ENCODE measurements around the gene GNG7.

Gene GNG7

GRCh38 chr19:2591537-2592291, 110.8 kb downstream of the GNG7 start:
- no peak for TF ChIP-seq LEF1 (IDR thresholded peaks at IDR 0.05; ENCODE audit: borderline replicate concordance)
- TF ChIP-seq SP1 (IDR thresholded peaks at IDR 0.05) = no peak
- no peak for TF ChIP-seq ARNT (IDR thresholded peaks at IDR 0.05)
- no peak for TF ChIP-seq BHLHE40 (IDR thresholded peaks at IDR 0.05; ENCODE audit: borderline replicate concordance)
- no peak for TF ChIP-seq PKNOX1 (IDR thresholded peaks at IDR 0.05)
- TF ChIP-seq TARDBP (IDR thresholded peaks at IDR 0.05) = no peak
- no peak for TF ChIP-seq HDGF (IDR thresholded peaks at IDR 0.05; ENCODE audit: borderline replicate concordance)
- no peak for TF ChIP-seq SUZ12 (IDR thresholded peaks at IDR 0.05)
- no peak for TF ChIP-seq L3MBTL2 (conservative IDR thresholded peaks at IDR 0.05)
- ChIA-PET POLR2A (no interaction called here), CTCF (no interaction called here)
- DNase-seq (ENCODE audit: extremely low spot score) = no peak

GRCh38 chr19:2590630-2591399, 111.7 kb downstream of the GNG7 start:
- TF ChIP-seq NFRKB (IDR thresholded peaks at IDR 0.05) (no peak), FOXA1 (IDR thresholded peaks at IDR 0.05) (no peak), FOXK2 (IDR thresholded peaks at IDR 0.05) (no peak)
- ChIA-PET CTCF (no interaction called here), POLR2A (interaction anchor here (1.6 kb wide), 1 partner anchor 115 kb away, joined by 5 read pairs; the partner anchor contains the start of gene GADD45B)
- DNase-seq (ENCODE audit: extremely low spot score) = no peak

GRCh38 chr19:2589441-2589840, 113.1 kb downstream of the GNG7 start:
- CTCF ChIA-PET = no interaction called here
- TF ChIP-seq TARDBP (IDR thresholded peaks at IDR 0.05) (no peak), CTBP1 (IDR thresholded peaks at IDR 0.05; ENCODE audit: borderline replicate concordance) (no peak), SUZ12 (IDR thresholded peaks at IDR 0.05) (no peak), ARNT (IDR thresholded peaks at IDR 0.05) (no peak), HDGF (IDR thresholded peaks at IDR 0.05; ENCODE audit: borderline replicate concordance) (no peak), FOXK2 (IDR thresholded peaks at IDR 0.05) (no peak), FOXA1 (IDR thresholded peaks at IDR 0.05) (no peak), BHLHE40 (IDR thresholded peaks at IDR 0.05; ENCODE audit: borderline replicate concordance) (no peak), ZNF384 (IDR thresholded peaks at IDR 0.05) (no peak), LEF1 (IDR thresholded peaks at IDR 0.05; ENCODE audit: borderline replicate concordance) (no peak), ELF4 (IDR thresholded peaks at IDR 0.05) (no peak), FOXM1 (IDR thresholded peaks at IDR 0.05; ENCODE audit: borderline replicate concordance) (no peak)
- POLR2A ChIA-PET = interaction anchor here (1.6 kb wide), 1 partner anchor 113 kb away, joined by 5 read pairs; the partner anchor contains the start of gene GADD45B
- no peak for DNase-seq (ENCODE audit: extremely low spot score)

GRCh38 chr19:2588081-2588777, 114.3 kb downstream of the GNG7 start:
- DNase-seq (ENCODE audit: extremely low spot score) = no peak
- ChIA-PET POLR2A (interaction anchor here (1.3 to 1.8 kb wide), 4 partner anchors 10 to 112 kb away, joined by 3 to 9 read pairs (median 4); partner anchors contain the start of gene GADD45B), CTCF (interaction anchor here (0.6 to 1.1 kb wide), 3 partner anchors 23 to 125 kb away, joined by 3 to 4 read pairs (median 3); no protein-coding TSS in a partner anchor)
- TF ChIP-seq ELF4 (IDR thresholded peaks at IDR 0.05) (no peak), LEF1 (IDR thresholded peaks at IDR 0.05; ENCODE audit: borderline replicate concordance) (no peak), HDGF (IDR thresholded peaks at IDR 0.05; ENCODE audit: borderline replicate concordance) (no peak)

GRCh38 chr19:2587001-2587719, 115.3 kb downstream of the GNG7 start:
- DNase-seq (ENCODE audit: extremely low spot score) = no peak
- TF ChIP-seq ARNT (IDR thresholded peaks at IDR 0.05) (no peak), FOXA1 (IDR thresholded peaks at IDR 0.05) (no peak), CTBP1 (IDR thresholded peaks at IDR 0.05; ENCODE audit: borderline replicate concordance) (no peak), LEF1 (IDR thresholded peaks at IDR 0.05; ENCODE audit: borderline replicate concordance) (no peak), TARDBP (IDR thresholded peaks at IDR 0.05) (no peak), FOXK2 (IDR thresholded peaks at IDR 0.05) (no peak), NFRKB (IDR thresholded peaks at IDR 0.05) (no peak), ELF4 (IDR thresholded peaks at IDR 0.05) (no peak), ZNF384 (IDR thresholded peaks at IDR 0.05) (no peak), HDGF (IDR thresholded peaks at IDR 0.05; ENCODE audit: borderline replicate concordance) (no peak), L3MBTL2 (conservative IDR thresholded peaks at IDR 0.05) (no peak), FOXM1 (IDR thresholded peaks at IDR 0.05; ENCODE audit: borderline replicate concordance) (no peak), BHLHE40 (IDR thresholded peaks at IDR 0.05; ENCODE audit: borderline replicate concordance) (no peak), SUZ12 (IDR thresholded peaks at IDR 0.05) (no peak), SP1 (IDR thresholded peaks at IDR 0.05) (no peak), PKNOX1 (IDR thresholded peaks at IDR 0.05) (no peak)
- ChIA-PET CTCF (interaction anchor here (0.9 kb wide), 1 partner anchor 124 kb away, joined by 3 read pairs; no protein-coding TSS in a partner anchor), POLR2A (interaction anchor here (0.8 to 1.8 kb wide), 5 partner anchors 9 to 111 kb away, joined by 3 to 9 read pairs (median 4); partner anchors contain the start of gene GADD45B)

GRCh38 chr19:2586196-2586595, 116.3 kb downstream of the GNG7 start:
- TF ChIP-seq SUZ12 (IDR thresholded peaks at IDR 0.05) (no peak), TARDBP (IDR thresholded peaks at IDR 0.05) (no peak), CTBP1 (IDR thresholded peaks at IDR 0.05; ENCODE audit: borderline replicate concordance) (no peak), ZNF384 (IDR thresholded peaks at IDR 0.05) (no peak)
- POLR2A ChIA-PET = no interaction called here
- CTCF ChIA-PET = no interaction called here
- no peak for DNase-seq (ENCODE audit: extremely low spot score)
